Loucy (cell line): ENCODE data around the gene KRAS.

Experiments
- CTCF ChIP-seq: fragments of 200-600 bp; sonication (generic); conservative IDR thresholded peaks from 2 replicates; pipeline ENCODE4 v1.5.1; 2014; ENCODE audit warnings: mild to moderate bottlenecking, antibody characterized with exemption, low read length
- EZH2phosphoT487 ChIP-seq: fragments of 200-600 bp; IDR thresholded peaks from 2 replicates; pipeline ENCODE4 v1.6.1; 2018; ENCODE audit warnings: antibody characterized with exemption, mild to moderate bottlenecking, moderate library complexity, borderline replicate concordance

- no peak for TF ChIP-seq CTCF
- TF ChIP-seq EZH2phosphoT487, result no peak
Measured at GRCh38 chr12:25264114-25264513, 13.4 kb upstream of the KRAS start.
